ENCODE measurements around the gene GNG13. TPM values are rescaled to one million over a fixed set of nuclear protein-coding genes. Genes with fewer than 3 reads are reported as not detected.

The GNG13 gene
- total and polyA plus RNA-seq, 9 of the 15 experiments (the other 6 are each of a cell fraction or from before 2014, with no cell fraction given): not detected

GRCh38 chr16:807347-808084, 7.0 kb upstream of the GNG13 start (continued):
- TF ChIP-seq USF1 (CRISPR knock-in tag; IDR thresholded peaks at IDR 0.05) (peak; percentile 39; the same call in 1 of the 2 replicates), SMAD4 (CRISPR knock-in tag; conservative IDR thresholded peaks at IDR 0.05) (peak; percentile 70), GATAD2A (IDR thresholded peaks at IDR 0.05) (no peak), ATF4 (CRISPR knock-in tag; IDR thresholded peaks at IDR 0.05) (no peak), ZNF444 (CRISPR knock-in tag; IDR thresholded peaks at IDR 0.05) (no peak), IRF1 (CRISPR knock-in tag; IDR thresholded peaks at IDR 0.05; ENCODE audit: borderline replicate concordance) (no peak), FOXJ2 (tag; IDR thresholded peaks at IDR 0.05) (no peak), CTBP1 (IDR thresholded peaks at IDR 0.05; ENCODE audit: borderline replicate concordance) (peak; percentile 57; the same call in 1 of the 2 replicates), CBX2 (IDR thresholded peaks at IDR 0.05; ENCODE audit: insufficient read depth, low read length, poor library complexity, severe bottlenecking) (no peak), DMBX1 (CRISPR knock-in tag; IDR thresholded peaks at IDR 0.05; ENCODE audit: borderline replicate concordance) (no peak; the same call in 1 of the 2 replicates), ZNF507 (tag; conservative IDR thresholded peaks at IDR 0.05) (no peak), ZNF764 (CRISPR knock-in tag; IDR thresholded peaks at IDR 0.05; ENCODE audit: low read depth) (no peak), FOXA1 (IDR thresholded peaks at IDR 0.05; ENCODE audit: borderline replicate concordance) (no peak), ZNF695 (CRISPR knock-in tag; IDR thresholded peaks at IDR 0.05) (no peak), DIDO1 (tag; IDR thresholded peaks at IDR 0.05; ENCODE audit: low read depth) (peak; percentile 77; the same call in 1 of the 2 replicates), MIER1 (IDR thresholded peaks at IDR 0.05; ENCODE audit: low read depth) (no peak), PHB (CRISPR knock-in tag; IDR thresholded peaks at IDR 0.05) (no peak), ETS1 (conservative IDR thresholded peaks at IDR 0.05; ENCODE audit: control insufficient read depth, low read depth, low read length) (peak; percentile 90), CSDE1 (IDR thresholded peaks at IDR 0.05) (peak in 1 of 2 experiments; percentile 94; a peak in 3 of 4 replicates), ZNF165 (CRISPR knock-in tag; IDR thresholded peaks at IDR 0.05; ENCODE audit: borderline replicate concordance) (no peak), MBD2 (IDR thresholded peaks at IDR 0.05; ENCODE audit: borderline replicate concordance, low read depth) (no peak; the same call in 1 of the 2 replicates), JUND (IDR thresholded peaks at IDR 0.05; ENCODE audit: borderline replicate concordance, low read depth, low read length) (peak; percentile 93), JUND (tag; IDR thresholded peaks at IDR 0.05; ENCODE audit: borderline replicate concordance, low read depth, low read length) (peak; percentile 79; the same call in 1 of the 3 replicates), TCF15 (CRISPR knock-in tag; IDR thresholded peaks at IDR 0.05) (no peak), ZNF274 (IDR thresholded peaks at IDR 0.05; ENCODE audit: borderline replicate concordance, low read depth, low read length) (no peak)

Measured in K562 (cell line).